Stomach smooth muscle (tissue), 2 donors: ENCODE results near the gene RBMS3.

Experiments
- H3K27ac ChIP-seq: one replicate; pipeline ENCODE4 v1.7.0; 2013; ENCODE audit warnings: mild to moderate bottlenecking, low read length, inconsistent platforms
- H3K27me3 ChIP-seq, 2 donors: one replicate each; pipeline ENCODE4 v1.7.0; 2013; ENCODE audit warnings: low read length in 2 of 2; ENCODE audit not compliant: insufficient read depth in 2 of 2, control insufficient read depth in 1 of 2
- H3K36me3 ChIP-seq, 2 donors: one replicate each; pipeline ENCODE4 v1.7.0; 2013; ENCODE audit warnings: low read length in 2 of 2; ENCODE audit not compliant: control insufficient read depth in 2 of 2, insufficient read depth in 2 of 2
- H3K4me1 ChIP-seq: one replicate; pipeline ENCODE4 v1.7.0; 2013; ENCODE audit warnings: low read length; ENCODE audit not compliant: control insufficient read depth, insufficient read depth
- H3K4me3 ChIP-seq, 2 donors: one replicate each; pipeline ENCODE4 v1.7.0; 2013; ENCODE audit warnings: low read length in 2 of 2
- H3K9ac ChIP-seq, 2 donors: one replicate each; pipeline ENCODE4 v1.7.0; 2013; ENCODE audit warnings: low read length in 2 of 2, mild to moderate bottlenecking in 1 of 2
- H3K9me3 ChIP-seq, 2 donors: one replicate each; pipeline ENCODE4 v1.7.0; 2013; ENCODE audit warnings: low read length in 2 of 2; ENCODE audit not compliant: control insufficient read depth in 2 of 2
- donor health status: healthy.
- donor health status: Pancreatic carcinoma.

RBMS3 gene

DNA sequence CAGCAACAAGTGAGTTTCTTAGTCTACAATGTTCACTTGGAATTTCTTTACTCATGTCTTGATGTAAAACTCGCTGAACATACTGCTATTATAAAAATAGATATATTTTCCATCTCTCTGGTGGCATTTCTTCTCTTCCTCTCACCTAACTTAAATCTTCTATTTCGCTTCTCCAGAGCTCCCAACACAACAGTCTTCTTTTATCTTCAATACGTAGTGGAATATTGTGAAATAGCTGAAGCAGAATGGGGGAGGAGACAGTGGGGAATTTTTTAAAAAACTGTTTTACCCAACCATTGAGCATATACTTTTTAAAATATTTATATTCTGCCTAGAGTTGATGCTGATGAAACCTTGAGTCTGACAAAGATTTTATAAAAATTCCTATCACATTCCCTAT, 548.5 kb downstream of the RBMS3 start:
- no peak overlapping the region for H3K27ac ChIP-seq
- no peaks in the 10 kb centered on the region for H3K36me3 ChIP-seq
- H3K4me3 ChIP-seq, result no peak overlapping the region
- no peaks in the 10 kb centered on the region for H3K4me1 ChIP-seq
- no peak overlapping the region for H3K9ac ChIP-seq
- H3K27me3 ChIP-seq, result no peaks in the 10 kb centered on the region
- H3K9me3 ChIP-seq, result no peaks in the 10 kb centered on the region

DNA sequence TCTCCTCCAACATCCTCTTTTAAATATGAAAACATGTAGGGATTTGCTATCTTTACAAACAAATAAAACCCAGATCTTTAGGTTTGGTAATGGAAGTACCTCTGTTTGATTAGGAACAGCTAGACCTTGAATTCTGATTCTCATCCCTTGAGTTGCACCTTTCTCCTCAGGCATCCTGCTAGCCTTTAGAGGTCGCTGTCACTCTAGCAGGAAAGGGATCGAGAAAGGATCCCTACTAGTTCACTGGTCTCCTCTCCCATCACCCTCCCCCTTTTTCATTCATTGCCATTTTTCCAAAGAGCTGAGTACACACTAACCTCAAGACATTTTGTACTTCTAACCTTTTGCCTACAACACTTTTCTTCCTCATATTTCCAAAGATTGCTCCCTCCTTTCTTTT, 569.8 kb downstream of the RBMS3 start:
- H3K4me3 ChIP-seq, result no peak overlapping the region
- no peaks in the 10 kb centered on the region for H3K9me3 ChIP-seq
- no peak overlapping the region for H3K27ac ChIP-seq
- no peak overlapping the region for H3K9ac ChIP-seq
- H3K36me3 ChIP-seq, result no peaks in the 10 kb centered on the region
- H3K4me1 ChIP-seq, result no peaks in the 10 kb centered on the region
- H3K27me3 ChIP-seq, result no peaks in the 10 kb centered on the region

DNA sequence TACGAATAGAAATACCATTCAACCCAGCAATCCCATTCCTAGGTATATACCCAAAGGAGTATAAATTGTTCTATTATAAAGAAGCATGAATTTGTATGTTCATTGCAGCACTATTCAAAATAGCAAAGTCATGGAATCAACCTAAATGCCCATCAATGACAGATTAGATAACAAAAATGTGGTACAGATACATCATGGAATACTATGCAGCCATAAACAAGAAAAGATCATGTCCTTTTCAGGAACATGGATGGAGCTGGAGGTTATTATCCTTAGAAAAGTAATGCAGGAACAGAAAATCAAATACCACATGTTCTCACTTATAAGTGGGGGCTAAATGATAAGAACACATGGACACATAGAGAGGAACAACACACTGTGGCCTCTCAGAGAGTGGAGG, 571.9 kb downstream of the RBMS3 start:
- Histone ChIP-seq H3K4me3 (no peak overlapping the region), H3K27me3 (no peaks in the 10 kb centered on the region), H3K4me1 (no peaks in the 10 kb centered on the region), H3K9me3 (no peaks in the 10 kb centered on the region), H3K9ac (no peak overlapping the region), H3K36me3 (no peaks in the 10 kb centered on the region), H3K27ac (no peak overlapping the region)

DNA sequence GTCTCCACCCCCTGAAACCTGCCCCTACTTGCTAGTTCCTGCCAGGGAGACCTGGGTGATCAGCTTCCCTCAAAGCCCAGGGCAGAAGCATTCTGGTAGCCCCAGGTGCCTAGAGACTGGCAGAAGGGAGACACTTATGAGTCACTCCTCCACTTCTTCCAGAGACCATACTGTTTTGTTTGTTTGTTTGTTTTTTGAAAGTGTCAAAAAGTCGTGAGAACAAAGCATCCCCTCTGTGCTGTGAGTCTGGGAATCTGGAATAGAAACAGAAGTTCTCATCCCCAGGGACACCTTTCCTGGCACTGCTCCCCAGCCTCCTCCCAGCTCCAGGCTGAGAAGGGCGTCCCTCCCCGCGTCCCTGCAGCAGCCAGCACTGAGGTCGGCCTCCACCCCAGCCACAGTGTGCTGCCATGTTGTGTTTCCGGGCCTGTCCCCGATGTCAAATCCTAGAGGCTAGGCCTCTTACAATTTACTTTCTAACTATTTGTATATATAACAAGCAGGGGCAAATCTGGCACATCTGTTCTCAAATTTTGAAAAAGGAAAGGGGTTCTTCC, 573.0 kb downstream of the RBMS3 start:
- no peak overlapping the region for H3K27ac ChIP-seq
- H3K9ac ChIP-seq, result no peak overlapping the region
- H3K4me1 ChIP-seq, result no peaks in the 10 kb centered on the region
- no peaks in the 10 kb centered on the region for H3K27me3 ChIP-seq
- H3K4me3 ChIP-seq, result no peak overlapping the region
- H3K36me3 ChIP-seq, result no peaks in the 10 kb centered on the region
- H3K9me3 ChIP-seq, result no peaks in the 10 kb centered on the region

DNA sequence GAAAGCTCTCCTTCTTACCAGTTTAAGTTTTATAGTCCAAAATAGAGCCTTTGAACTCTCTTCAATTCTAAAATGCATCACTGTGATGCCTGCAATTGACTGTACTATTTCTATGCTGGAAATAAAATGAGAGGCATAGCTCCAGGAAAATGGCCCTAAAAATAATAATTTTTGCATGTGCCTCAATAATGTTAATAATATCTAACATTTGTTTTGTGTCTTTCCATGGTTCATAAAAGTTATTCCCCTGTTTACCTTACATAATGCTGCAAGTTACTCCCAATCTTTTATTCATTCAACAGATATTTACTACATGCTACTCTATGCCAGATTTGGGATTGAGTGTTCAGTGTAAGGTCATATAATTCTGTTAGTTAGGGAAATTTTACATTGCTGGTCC, 574.0 kb downstream of the RBMS3 start:
- Histone ChIP-seq H3K9ac (no peak overlapping the region), H3K27me3 (no peaks in the 10 kb centered on the region), H3K4me3 (no peak overlapping the region), H3K9me3 (no peaks in the 10 kb centered on the region), H3K36me3 (no peaks in the 10 kb centered on the region), H3K27ac (no peak overlapping the region), H3K4me1 (no peaks in the 10 kb centered on the region)

DNA sequence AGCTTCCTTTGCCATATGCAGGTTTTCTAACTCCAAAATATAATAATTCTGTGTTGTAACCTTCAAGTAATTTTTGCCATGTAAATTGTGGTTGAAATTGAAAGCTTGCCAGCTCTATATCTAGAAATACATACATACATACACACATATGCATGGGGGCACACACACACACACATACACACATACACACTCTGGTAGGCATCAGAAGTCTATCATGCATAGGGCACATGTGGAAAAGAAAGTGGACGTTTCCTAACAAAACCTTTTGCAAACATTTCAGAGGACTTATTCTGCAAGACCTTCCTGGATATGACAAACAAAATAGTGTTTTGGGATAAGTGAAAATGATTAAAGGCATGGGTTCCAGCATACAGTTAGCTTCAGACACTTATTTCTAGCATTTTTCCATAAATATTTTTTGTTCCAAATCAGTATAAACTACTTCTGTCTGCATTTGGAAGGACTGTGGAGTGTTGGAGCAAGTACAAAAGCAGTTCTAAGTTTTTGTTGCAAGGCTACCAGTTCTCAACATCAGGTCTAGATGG, 578.9 kb downstream of the RBMS3 start:
- H3K4me3 ChIP-seq, result no peak overlapping the region
- no peaks in the 10 kb centered on the region for H3K4me1 ChIP-seq
- H3K9ac ChIP-seq, result no peak overlapping the region
- H3K36me3 ChIP-seq, result no peaks in the 10 kb centered on the region
- H3K27me3 ChIP-seq, result no peaks in the 10 kb centered on the region
- H3K27ac ChIP-seq, result no peak overlapping the region
- H3K9me3 ChIP-seq, result no peaks in the 10 kb centered on the region

DNA sequence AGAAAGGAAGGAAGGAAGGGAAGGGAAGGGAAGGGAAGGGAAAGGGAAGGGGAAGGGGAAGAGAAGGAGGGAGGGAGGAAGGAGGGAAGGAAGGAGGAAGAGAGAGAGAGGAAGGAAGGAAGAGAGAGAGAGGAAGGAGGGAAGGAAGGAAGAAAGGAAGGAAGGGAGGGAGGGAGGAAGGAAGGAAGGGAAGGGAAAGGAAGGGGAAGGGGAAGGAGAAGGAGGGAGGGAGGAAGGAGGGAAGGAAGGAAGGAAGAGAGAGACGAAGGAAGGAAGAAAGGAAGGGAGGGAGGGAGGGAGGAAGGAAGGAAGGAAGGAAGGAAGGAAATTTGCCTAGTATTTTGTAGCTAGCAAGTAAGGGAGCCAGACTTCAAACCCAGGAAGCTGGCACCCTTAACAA, 583.9 kb downstream of the RBMS3 start:
- H3K4me3 ChIP-seq, result no peak overlapping the region

DNA sequence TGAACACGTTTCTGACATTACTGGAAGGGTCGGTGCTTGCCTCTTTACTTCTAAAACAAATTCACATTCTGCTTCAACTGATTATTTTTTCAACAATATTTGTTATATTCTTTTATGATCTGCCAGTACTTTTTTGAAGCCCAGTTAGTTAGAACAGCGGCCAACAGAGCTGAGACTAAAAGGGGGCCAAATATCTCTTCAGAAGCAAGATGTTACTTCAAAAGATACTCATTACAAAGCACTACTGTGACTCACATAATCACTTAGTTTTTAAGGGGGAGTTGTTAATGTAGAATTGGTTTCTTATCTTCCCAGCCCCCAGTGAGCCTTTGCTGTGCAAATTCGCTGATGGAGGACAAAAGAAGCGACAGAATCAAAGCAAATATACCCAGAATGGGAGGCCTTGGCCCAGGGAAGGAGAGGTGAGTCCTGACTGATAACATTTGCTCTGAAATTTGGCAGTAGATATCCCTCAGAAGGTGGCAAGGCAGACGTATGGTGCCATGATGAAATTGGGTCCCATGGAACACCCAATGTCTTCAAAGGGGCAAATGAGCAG, 587.8 kb downstream of the RBMS3 start:
- Histone ChIP-seq H3K9me3 (peaks cover 0 to 6% of the 10 kb centered on the region in 2 donors), H3K27ac (no peak overlapping the region), H3K4me3 (no peak overlapping the region), H3K27me3 (no peaks in the 10 kb centered on the region), H3K4me1 (no peaks in the 10 kb centered on the region), H3K36me3 (no peaks in the 10 kb centered on the region), H3K9ac (no peak overlapping the region)

More for the DNA sequence above, 583.9 kb downstream of the RBMS3 start:
- H3K36me3 ChIP-seq, result no peaks in the 10 kb centered on the region
- no peaks in the 10 kb centered on the region for H3K4me1 ChIP-seq
- no peaks in the 10 kb centered on the region for H3K9me3 ChIP-seq
- H3K27me3 ChIP-seq, result no peaks in the 10 kb centered on the region
- H3K27ac ChIP-seq, result no peak overlapping the region
- H3K9ac ChIP-seq, result no peak overlapping the region

DNA sequence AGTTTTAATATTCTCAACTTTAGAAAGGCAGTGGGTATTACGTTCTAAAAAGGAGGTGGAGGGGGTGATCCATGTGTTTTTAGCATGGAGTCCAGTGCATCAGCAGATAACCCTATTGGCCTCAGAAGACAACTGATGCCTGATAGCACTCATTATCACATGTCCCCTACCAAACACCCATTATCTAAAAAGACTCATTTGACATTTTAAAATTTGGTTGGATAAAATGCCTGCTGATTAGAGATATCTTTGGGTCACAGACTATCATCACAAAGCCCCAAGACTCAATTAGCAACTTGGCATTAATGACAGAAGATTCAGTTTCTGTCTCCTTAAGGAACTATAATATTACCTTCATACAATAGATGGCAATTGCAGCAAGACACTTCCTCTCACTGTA, 589.3 kb downstream of the RBMS3 start:
- no peak overlapping the region for H3K9ac ChIP-seq
- no peaks in the 10 kb centered on the region for H3K36me3 ChIP-seq
- peaks cover 0 to 8% of the 10 kb centered on the region in 2 donors for H3K9me3 ChIP-seq
- no peaks in the 10 kb centered on the region for H3K4me1 ChIP-seq
- no peak overlapping the region for H3K27ac ChIP-seq
- H3K4me3 ChIP-seq, result no peak overlapping the region
- H3K27me3 ChIP-seq, result no peaks in the 10 kb centered on the region

DNA sequence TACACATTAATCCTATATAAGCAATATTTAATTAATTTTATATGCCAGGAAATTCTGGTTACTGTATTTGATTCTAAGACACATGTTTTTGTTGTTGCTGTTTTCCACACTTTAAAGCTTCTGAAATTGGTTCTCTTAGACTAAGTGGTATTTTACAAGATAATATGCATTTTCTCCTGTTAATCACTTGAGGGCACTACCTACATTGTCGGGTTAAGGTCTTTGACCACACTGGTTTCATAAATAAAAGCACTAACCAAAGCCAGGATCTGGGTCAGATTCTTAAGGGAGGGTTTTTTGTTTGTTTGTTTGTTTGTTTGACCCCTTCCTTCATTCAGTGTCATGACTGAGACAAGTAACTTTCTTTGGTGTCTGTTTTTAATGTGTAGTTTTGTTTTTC, 590.2 kb downstream of the RBMS3 start:
- H3K4me3 ChIP-seq, result no peak overlapping the region
- H3K36me3 ChIP-seq, result no peaks in the 10 kb centered on the region
- H3K4me1 ChIP-seq, result no peaks in the 10 kb centered on the region
- H3K27ac ChIP-seq, result no peak overlapping the region
- H3K27me3 ChIP-seq, result no peaks in the 10 kb centered on the region
- H3K9ac ChIP-seq, result no peak overlapping the region
- H3K9me3 ChIP-seq, result peaks cover 0 to 8% of the 10 kb centered on the region in 2 donors

DNA sequence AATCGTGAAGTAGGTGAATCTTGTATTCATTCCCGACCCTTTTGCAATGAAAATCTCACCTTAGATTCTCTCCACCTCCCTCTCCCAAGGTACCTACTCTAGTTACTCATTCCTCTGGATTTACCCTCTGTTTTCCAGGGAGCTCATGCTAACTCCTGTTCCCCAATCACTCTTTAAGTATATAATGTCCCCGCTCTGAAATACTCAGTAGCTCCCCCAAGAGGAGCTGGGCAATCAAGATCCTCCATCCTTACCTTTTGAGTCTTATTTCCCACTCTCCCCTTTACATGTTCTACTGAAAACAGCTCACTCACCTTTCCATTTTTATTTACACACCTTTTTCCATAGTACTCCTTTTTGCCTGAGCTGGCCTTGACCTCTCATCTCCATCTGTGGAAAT, 599.9 kb downstream of the RBMS3 start:
- Histone ChIP-seq H3K9ac (no peak overlapping the region), H3K27me3 (no peaks in the 10 kb centered on the region), H3K4me1 (no peaks in the 10 kb centered on the region), H3K36me3 (no peaks in the 10 kb centered on the region), H3K9me3 (no peaks in the 10 kb centered on the region), H3K4me3 (no peak overlapping the region), H3K27ac (no peak overlapping the region)
